ENCODE results near the gene TAAR6. TPM values are rescaled to one million over a fixed set of nuclear protein-coding genes. Genes with fewer than 3 reads are reported as not detected.

Gene TAAR6
- total RNA-seq, result not detected in 2 replicates

GRCh38 chr6:132570221-132570777, at the start of gene TAAR6:
TAAR6 (plus strand) TSS chr6:132570322; CDS start chr6:132570322, 0 bp downstream.

DNA sequence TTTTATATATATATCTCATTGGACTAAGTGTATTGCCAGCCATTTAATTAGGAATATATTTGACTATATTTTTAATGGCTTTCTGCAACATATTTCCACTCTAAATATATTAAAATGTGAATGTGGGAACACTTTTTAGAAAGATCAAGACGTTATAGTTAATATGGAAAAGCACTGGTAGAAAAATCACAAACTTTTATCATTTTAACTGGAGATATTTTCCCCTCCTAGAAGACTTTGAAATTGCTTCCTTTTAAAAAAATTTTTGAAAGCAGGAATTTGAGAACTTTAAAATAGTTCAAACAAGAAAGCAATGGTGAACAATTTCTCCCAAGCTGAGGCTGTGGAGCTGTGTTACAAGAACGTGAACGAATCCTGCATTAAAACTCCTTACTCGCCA, 32.1 kb upstream of the TAAR6 start, which contains the start of gene TAAR9:
Gene TAAR9 (plus strand): TSS at position 301 of the 400 bp plus-strand sequence. CDS start 13 bp downstream, at position 314.

DNA sequence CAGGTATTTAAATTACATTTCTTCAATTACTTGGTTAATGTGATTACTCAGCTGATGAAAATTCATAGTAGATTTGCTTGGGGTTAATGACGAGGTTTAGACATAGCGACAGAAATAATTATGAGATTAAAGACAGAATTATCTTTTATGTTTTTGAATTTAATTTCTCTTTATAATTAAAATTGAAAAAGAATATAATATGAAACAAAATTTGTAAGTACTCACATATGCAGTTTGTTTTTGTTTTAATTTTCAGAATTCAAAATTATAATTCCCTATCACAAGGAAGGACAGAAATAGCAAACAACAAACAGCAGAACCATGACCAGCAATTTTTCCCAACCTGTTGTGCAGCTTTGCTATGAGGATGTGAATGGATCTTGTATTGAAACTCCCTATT, 17.8 kb upstream of the TAAR6 start, which contains the start of gene TAAR8:
Gene TAAR8 (plus strand): TSS at position 301 of the 400 bp plus-strand sequence. CDS start 21 bp downstream, at position 322.

GRCh38 chr6:132589454-132589853, 19.3 kb downstream of the TAAR6 start, which contains the start of gene TAAR5:
TAAR5 (minus strand) TSS chr6:132589741; CDS start chr6:132589686, 55 bp downstream.

Other genes with a start within 250 kb of the TAAR6 start
- 41.5 and 73.5 TPM in 2 replicates for gene MOXD1, start 168.8 kb upstream of the TAAR6 start, total RNA-seq
- 44.4 and 79.2 TPM in 2 replicates for gene STX7, start 57.2 kb upstream of the TAAR6 start, total RNA-seq
- 0.07 TPM in 1 of 2 replicates, not detected in the other for gene TAAR9, start 32.0 kb upstream of the TAAR6 start, total RNA-seq
- gene TAAR8, start 17.6 kb upstream of the TAAR6 start, total RNA-seq, result not detected in 2 replicates
- not detected in 2 replicates for gene TAAR5, start 19.4 kb downstream of the TAAR6 start, total RNA-seq
- gene TAAR2, start 54.0 kb downstream of the TAAR6 start, total RNA-seq, result not detected in 2 replicates
- not detected in 2 replicates for gene TAAR1, start 88.9 kb downstream of the TAAR6 start, total RNA-seq
- gene VNN1, start 143.7 kb downstream of the TAAR6 start, total RNA-seq, result 0.20 TPM in 1 of 2 replicates, not detected in the other
- gene VNN2, start 187.6 kb downstream of the TAAR6 start, total RNA-seq, result 0.39 TPM in 1 of 2 replicates, not detected in the other
- 3.4 and 4.4 TPM in 2 replicates for gene SLC18B1, start 228.3 kb downstream of the TAAR6 start, total RNA-seq
- 1,051 and 1,184 TPM in 2 replicates for gene RPS12, start 244.2 kb downstream of the TAAR6 start, total RNA-seq

Measured in smooth muscle cell of the pulmonary artery (primary cell).